HepG2 (cell line): ENCODE results near the gene FXYD4. TPM values are rescaled to one million over a fixed set of nuclear protein-coding genes. Genes with fewer than 3 reads are reported as not detected.
"Not testable (repeated sequence)": the region's sequence is repeated elsewhere in the genome, so short reads cannot be mapped to it uniquely, and the experiment has no call there.

Experiments
- ATAC-seq: fragments of 200-7000 bp; cut with Tn5 transposase; 3 replicates; pipeline ENCODE4 v1.9.1; 2020; ENCODE audit warnings: mild to moderate bottlenecking, moderate library complexity
- BruUV-seq: library from RNA; stranded (reverse); fragments of 400-500 nt; replicated peaks from 2 replicates; lab custom pipeline; 2021; lab: Mats Ljungman, UMichigan
- CTCF ChIA-PET: fragments of 300-600 bp; formaldehyde crosslinking; extraction: SDS; loops from one replicate; lab custom pipeline; 2021; ENCODE audit warnings: low total read pairs, inconsistent platforms, low intra/inter-chr PET ratio; lab: Yijun Ruan, JAX
- POLR2A ChIA-PET: fragments of 350-600 bp; sonication (Branson Sonifier 250); formaldehyde crosslinking; loops from one replicate; lab custom pipeline; 2020; ENCODE audit warnings: antibody characterized with exemption, inconsistent platforms; lab: Yijun Ruan, JAX
- DNase-seq: peaks from one replicate; pipeline ENCODE4 v3.0.0-alpha.2; 2015; ENCODE audit warnings: low spot score
- FAIRE-seq: peaks from 3 replicates; lab custom pipeline; 2011; peaks lifted over from hg19 to GRCh38; lab: Jason Lieb, UNC
- H2AFZ ChIP-seq: one replicate; pipeline ENCODE4 v1.6.1; 2011; ENCODE audit warnings: low read length, inconsistent platforms
- H3K27ac ChIP-seq: fragments of 300-600 bp; 3 replicates; pipeline ENCODE4 v1.8.0; 2011; ENCODE audit warnings: mixed run types, mild to moderate bottlenecking, mixed read lengths, low read length, inconsistent platforms; ENCODE audit not compliant: insufficient read depth; ENCODE audit errors: extremely low read length
- H3K27me3 ChIP-seq, 2 experiments: fragments of 200-600 bp in 1 of 2; 2 replicates in 1 of 2; 3 replicates in 1 of 2; pipeline versions ENCODE4 v1.6.0 to v1.8.0; 2011; ENCODE audit warnings: low read length in 2 of 2, mild to moderate bottlenecking in 2 of 2, moderate library complexity in 2 of 2, inconsistent platforms in 1 of 2; ENCODE audit not compliant: insufficient read depth in 2 of 2, control insufficient read depth in 1 of 2
- H3K36me3 ChIP-seq, 2 experiments: fragments of 200-600 bp in 1 of 2; replicated peaks in 1 of 2; 2 replicates in 1 of 2; 3 replicates in 1 of 2; pipeline versions ENCODE4 v1.5.1 to v1.8.0; 2011; ENCODE audit warnings: low read length in 2 of 2, inconsistent platforms in 1 of 2; ENCODE audit not compliant: insufficient read depth in 2 of 2, control insufficient read depth in 1 of 2
- H3K4me1 ChIP-seq: 2 replicates; pipeline ENCODE4 v1.5.1; 2012; ENCODE audit warnings: low read length, inconsistent platforms; ENCODE audit not compliant: insufficient read depth
- H3K4me2 ChIP-seq: 2 replicates; pipeline ENCODE4 v1.6.0; 2011; ENCODE audit warnings: low read depth, low read length, inconsistent platforms
- H3K4me3 ChIP-seq, 3 experiments: fragments of 200-600 bp in 1 of 3; sonication (generic), shearing (Covaris generic) in 1 of 3; replicated peaks in 1 of 3; 2 replicates each; pipeline ENCODE4 v1.5.1; 2011 to 2016; ENCODE audit warnings: low read length in 3 of 3, inconsistent platforms in 2 of 3, low read depth in 2 of 3, mild to moderate bottlenecking in 2 of 3, control low read depth in 1 of 3, mixed read lengths in 1 of 3; ENCODE audit not compliant: insufficient read depth in 1 of 3
- H3K79me2 ChIP-seq: one replicate; pipeline ENCODE4 v1.6.1; 2011; ENCODE audit warnings: low read length, inconsistent platforms; ENCODE audit not compliant: insufficient read depth
- H3K9ac ChIP-seq: 2 replicates; pipeline ENCODE4 v1.6.0; 2011; ENCODE audit warnings: mild to moderate bottlenecking, low read depth, low read length, inconsistent platforms; ENCODE audit not compliant: insufficient read depth
- H3K9me3 ChIP-seq: 2 replicates; pipeline ENCODE4 v1.5.1; 2012; ENCODE audit warnings: mild to moderate bottlenecking, low read length
- H4K20me1 ChIP-seq: 2 replicates; pipeline ENCODE4 v1.6.0; 2011; ENCODE audit warnings: inconsistent platforms, mild to moderate bottlenecking, low read length, moderate library complexity; ENCODE audit not compliant: insufficient read depth
- BCL6 ChIP-seq: IDR thresholded peaks from 2 replicates; pipeline ENCODE4 v1.6.1; 2016; ENCODE audit warnings: missing genetic modification reagents, missing compliant biosample characterization
- EP300 ChIP-seq, 3 experiments: sonication (generic) in 1 of 3; formaldehyde crosslinking in 1 of 3; IDR thresholded peaks; 2 replicates each; pipeline versions ENCODE4 v1.5.1 to v1.6.1; 2011 to 2020; ENCODE audit warnings: low read depth in 2 of 3, low read length in 2 of 3, borderline replicate concordance in 1 of 3, improper control_type of control experiment in 1 of 3, mild to moderate bottlenecking in 1 of 3, missing genetic modification reagents in 1 of 3, moderate library complexity in 1 of 3
- HNRNPK ChIP-seq: fragments of 200-400 bp; formaldehyde crosslinking; IDR thresholded peaks from 2 replicates; pipeline ENCODE4 v1.6.1; 2018; ENCODE audit warnings: low read length, low read depth, moderate library complexity, mild to moderate bottlenecking; ENCODE audit not compliant: poor library complexity, severe bottlenecking
- ZBTB38 ChIP-seq: sonication (generic); formaldehyde crosslinking; IDR thresholded peaks from 2 replicates; pipeline ENCODE4 v1.5.1; 2020; ENCODE audit warnings: mild to moderate bottlenecking, missing genetic modification reagents
- ZHX2 ChIP-seq, 2 experiments: sonication (generic) in 1 of 2; formaldehyde crosslinking in 1 of 2; IDR thresholded peaks; 2 replicates each; pipeline versions ENCODE4 v1.6.1 to v1.9.0; 2014 to 2022; ENCODE audit warnings: antibody characterized with exemption in 1 of 2, borderline replicate concordance in 1 of 2, inconsistent platforms in 1 of 2, low read depth in 1 of 2, missing genetic modification reagents in 1 of 2
- ZNF362 ChIP-seq: sonication (generic); formaldehyde crosslinking; IDR thresholded peaks from 2 replicates; pipeline ENCODE4 v1.4.0; 2020; ENCODE audit warnings: missing genetic modification reagents, mild to moderate bottlenecking, borderline replicate concordance
- ZNF44 ChIP-seq: sonication (generic); formaldehyde crosslinking; IDR thresholded peaks from 2 replicates; pipeline ENCODE4 v1.5.1; 2020; ENCODE audit warnings: mild to moderate bottlenecking, missing genetic modification reagents
- WGBS: methylation state at CpG from one replicate; pipeline ENCODE4 v1.1.6; 2017; ENCODE audit warnings: low lambda C conversion rate; 5-methylcytosine and 5-hydroxymethylcytosine counted together
- in situ Hi-C: cut with HindIII; loops from 2 replicates; pipeline ENCODE4 v1.10.0; 2017; ENCODE audit warnings: low pct_unique_long_range_greater_than_20kb; ENCODE audit not compliant: extremely low pct_ligation_motif_present
- intact Hi-C: fragments of 100-400 bp; cut with micrococcal nuclease; formaldehyde crosslinking; loops from one replicate; pipeline ENCODE4 v1.10.0; 2022; ENCODE audit not compliant: unreplicated experiment
- polyA plus RNA-seq, 8 experiments: library from polyadenylated mRNA; depleted of rRNA in 3 of 8; stranded (reverse) in 7 of 8; unstranded in 1 of 8; fragments of >200 nt; fragmentation: Illumina TruSeq in 4 of 8; extraction: Trizol in 4 of 8; gene quantifications; 2 replicates each; pipeline versions ENCODE4 v1.2.1 to v1.2.3, GENCODE V29; 2011 to 2016; ENCODE audit warnings: low read depth in 4 of 8, missing spikeins in 1 of 8, mixed read lengths in 1 of 8; ENCODE audit not compliant: insufficient read depth in 1 of 8
- total RNA-seq, 5 experiments: library from RNA; depleted of rRNA; stranded (reverse); fragments of >200 nt; fragmentation: Illumina TruSeq; extraction: Trizol; gene quantifications; 2 replicates each; pipeline ENCODE4 v1.2.3, GENCODE V29; 2016; ENCODE audit warnings: low read depth in 1 of 5

FXYD4 gene
- total and polyA plus RNA-seq, 2 of the 13 experiments (the other 11 are each of a cell fraction or from before 2014, with no cell fraction given): not detected

- peak; percentile 27; the same call in 1 of the 2 replicates for TF ChIP-seq ZNF362 (CRISPR knock-in tag)
- peak; percentile 43 for TF ChIP-seq BCL6 (CRISPR knock-in tag)
Observed at GRCh38 chr10:43330049-43330823, 41.2 kb upstream of the FXYD4 start (continued).

- H3K36me3 ChIP-seq, H3K79me2 ChIP-seq, DNase-seq, FAIRE-seq, H3K4me2 ChIP-seq, H3K9ac ChIP-seq, H3K4me3 ChIP-seq, H3K27ac ChIP-seq, intact Hi-C loops, H4K20me1 ChIP-seq, ATAC-seq, H2AFZ ChIP-seq, POLR2A ChIA-PET, in situ Hi-C loops, BruUV-seq, H3K9me3 ChIP-seq, H3K27me3 ChIP-seq, CTCF ChIA-PET: not testable (repeated sequence)
- WGBS: 28% methylated on average over 4 of the region's 4 CpGs
- H3K4me1 ChIP-seq: peaks cover 17% of the 10 kb centered on the region
Observed at GRCh38 chr10:43330824-43331127, 40.7 kb upstream of the FXYD4 start.

GRCh38 chr10:43333653-43334052, 37.8 kb upstream of the FXYD4 start:
- no peak overlapping the region for H3K9ac ChIP-seq
- BruUV-seq: no TSS peak
- peaks cover 20% of the 10 kb centered on the region for H3K4me1 ChIP-seq
- H4K20me1 ChIP-seq: no peaks in the 10 kb centered on the region
- CTCF ChIA-PET: no interaction called here
- no peaks in the 10 kb centered on the region for H3K79me2 ChIP-seq
- DNase-seq (no peak), FAIRE-seq (no peak), ATAC-seq (no peak)
- POLR2A ChIA-PET: no interaction called here
- H2AFZ ChIP-seq: no peak overlapping the region
- in situ Hi-C loops: no loop called here
- peaks cover 0 to 2% of the 10 kb centered on the region in 2 experiments; a peak in 2 of 5 replicates for H3K27me3 ChIP-seq
- no peaks in the 10 kb centered on the region for H3K36me3 ChIP-seq
- no peak overlapping the region for H3K4me2 ChIP-seq
- H3K9me3 ChIP-seq: no peaks in the 10 kb centered on the region
- 93% methylated on average over 3 of the region's 3 CpGs for WGBS
- no peak overlapping the region for H3K4me3 ChIP-seq
- H3K27ac ChIP-seq: no peak overlapping the region
- intact Hi-C loops: no loop called here
- no peak for TF ChIP-seq ZNF44
- no peak for TF ChIP-seq HNRNPK
- no peak for TF ChIP-seq EP300 (IDR thresholded peaks at IDR 0.05; ENCODE audit: low read depth in 2 of 2, low read length in 2 of 2)
- TF ChIP-seq EP300 (CRISPR knock-in tag; IDR thresholded peaks at IDR 0.05; ENCODE audit: borderline replicate concordance): no peak
- no peak for TF ChIP-seq ZHX2 (IDR thresholded peaks at IDR 0.05; ENCODE audit: low read depth)
- TF ChIP-seq ZHX2 (CRISPR knock-in tag; IDR thresholded peaks at IDR 0.05; ENCODE audit: borderline replicate concordance): no peak
- TF ChIP-seq ZBTB38 (CRISPR knock-in tag): no peak
